K562 (cell line): ENCODE data around the gene ANO7. TPM values are rescaled to one million over a fixed set of nuclear protein-coding genes. Genes with fewer than 3 reads are reported as not detected.

Source experiments
- ATAC-seq: fragments of 200-7000 bp; cut with Tn5 transposase; 3 replicates; pipeline ENCODE4 v1.9.1; 2020; ENCODE audit warnings: moderate library complexity
- BruUV-seq: library from RNA; stranded (reverse); fragments of 400-500 nt; replicated peaks from 2 replicates; lab custom pipeline; 2021; lab: Mats Ljungman, UMichigan
- CTCF ChIA-PET: fragments of 300-600 bp; formaldehyde crosslinking; extraction: SDS; loops from one replicate; lab custom pipeline; 2021; ENCODE audit warnings: low intra/inter-chr PET ratio; lab: Yijun Ruan, JAX
- POLR2A ChIA-PET: fragments of 300-600, 350-650 bp; sonication (Branson Sonifier 250); formaldehyde crosslinking; extraction: SDS; loops from one replicate; lab custom pipeline; 2021; ENCODE audit warnings: antibody characterized with exemption, inconsistent platforms; lab: Yijun Ruan, JAX
- DNase-seq, 4 experiments: peaks; one replicate each; pipeline versions ENCODE4 v3.0.0 to v3.0.0-alpha.2; 2011 to 2018; ENCODE audit warnings: low spot score in 3 of 4, mixed read lengths in 3 of 4; ENCODE audit errors: extremely low read depth in 1 of 4
- FAIRE-seq: peaks from 2 replicates; lab custom pipeline; 2011; peaks lifted over from hg19 to GRCh38; lab: Jason Lieb, UNC
- H2AFZ ChIP-seq: 2 replicates; pipeline ENCODE4 v1.6.0; 2011; ENCODE audit warnings: low read depth, low read length, control low read depth, inconsistent platforms
- H3K27ac ChIP-seq: fragments of 200-600 bp; 3 replicates; pipeline ENCODE4 v1.8.0; 2011; ENCODE audit warnings: low read depth, mild to moderate bottlenecking, control low read depth, inconsistent platforms, low read length, moderate library complexity, mixed read lengths; ENCODE audit errors: extremely low read depth
- H3K27me3 ChIP-seq, 2 experiments: fragments of 300-600 bp in 1 of 2; 2 replicates in 1 of 2; 3 replicates in 1 of 2; pipeline versions ENCODE4 v1.6.0 to v1.8.0; 2011; ENCODE audit warnings: inconsistent platforms in 2 of 2, low read length in 2 of 2, mild to moderate bottlenecking in 1 of 2, mixed read lengths in 1 of 2, moderate library complexity in 1 of 2; ENCODE audit not compliant: control insufficient read depth in 2 of 2, insufficient read depth in 2 of 2
- H3K36me3 ChIP-seq: fragments of 300-600 bp; 3 replicates; pipeline ENCODE4 v1.8.0; 2011; ENCODE audit warnings: mild to moderate bottlenecking, low read length, inconsistent platforms; ENCODE audit not compliant: control insufficient read depth, insufficient read depth
- H3K4me1 ChIP-seq, 2 experiments: fragments of 200-600 bp in 1 of 2; replicated peaks in 1 of 2; 2 replicates in 1 of 2; 3 replicates in 1 of 2; pipeline versions ENCODE4 v1.5.1 to v1.8.0; 2011; ENCODE audit warnings: inconsistent platforms in 2 of 2, low read length in 2 of 2, mild to moderate bottlenecking in 1 of 2, mixed read lengths in 1 of 2, moderate library complexity in 1 of 2; ENCODE audit not compliant: control insufficient read depth in 2 of 2, insufficient read depth in 2 of 2
- H3K4me2 ChIP-seq: 2 replicates; pipeline ENCODE4 v1.6.1; 2011; ENCODE audit warnings: low read length, control low read depth, inconsistent platforms, mixed read lengths; ENCODE audit not compliant: insufficient read depth
- H3K4me3 ChIP-seq: fragments of 200-600 bp; sonication (generic), shearing (Covaris generic); 2 replicates; pipeline ENCODE4 v1.5.1; 2016; ENCODE audit warnings: control low read depth, inconsistent platforms
- H3K79me2 ChIP-seq: fragments of 200-600 bp; 3 replicates; pipeline ENCODE4 v1.8.0; 2011; ENCODE audit warnings: low read length, inconsistent platforms; ENCODE audit not compliant: control insufficient read depth, insufficient read depth
- H3K9ac ChIP-seq, 2 experiments: 2 replicates each; pipeline versions ENCODE4 v1.6.0 to v1.6.1; 2011; ENCODE audit warnings: low read depth in 2 of 2, low read length in 2 of 2, control low read depth in 1 of 2, inconsistent platforms in 1 of 2, mild to moderate bottlenecking in 1 of 2, mixed read lengths in 1 of 2; ENCODE audit not compliant: insufficient read depth in 1 of 2
- H3K9me1 ChIP-seq: one replicate; pipeline ENCODE4 v1.6.0; 2011; ENCODE audit warnings: inconsistent platforms, mild to moderate bottlenecking, low read length, moderate library complexity; ENCODE audit not compliant: control insufficient read depth, insufficient read depth
- H3K9me3 ChIP-seq: replicated peaks from 2 replicates; pipeline ENCODE4 v1.5.1; 2011; ENCODE audit warnings: low read depth, low read length, inconsistent platforms; ENCODE audit not compliant: control insufficient read depth, insufficient read depth
- H4K20me1 ChIP-seq: replicated peaks from 2 replicates; pipeline ENCODE4 v1.6.1; 2011; ENCODE audit warnings: low read length, inconsistent platforms, mixed read lengths; ENCODE audit not compliant: control insufficient read depth, insufficient read depth
- CREM ChIP-seq: IDR thresholded peaks from 2 replicates; pipeline ENCODE4 v1.6.1; 2014; ENCODE audit warnings: antibody characterized with exemption, low read depth
- PTTG1 ChIP-seq: fragments of 450-650 bp; IDR thresholded peaks from 2 replicates; pipeline ENCODE4 v1.6.1; 2016; ENCODE audit warnings: low read depth, mild to moderate bottlenecking, missing genetic modification characterization, missing compliant biosample characterization
- ZBTB40 ChIP-seq, 2 experiments: fragments of 450-650 bp in 1 of 2; sonication (generic) in 1 of 2; formaldehyde crosslinking in 1 of 2; IDR thresholded peaks; 2 replicates each; pipeline versions ENCODE4 v1.7.1 to v1.9.0; 2016 to 2022; ENCODE audit warnings: inconsistent platforms in 1 of 2, mild to moderate bottlenecking in 1 of 2, missing genetic modification reagents in 1 of 2
- WGBS: fragments of 100-300 bp; shearing (Covaris generic); methylation state at CpG from one replicate; pipeline ENCODE4 v1.1.6; 2016; ENCODE audit warnings: low coverage, mixed read lengths; ENCODE audit not compliant: insufficient coverage; ENCODE audit errors: missing lambda C conversion rate; 5-methylcytosine and 5-hydroxymethylcytosine counted together
- in situ Hi-C: fragments of 300-500 bp; cut with MboI; formaldehyde crosslinking; loops from 4 replicates; pipeline ENCODE4 v1.15.0; 2018; ENCODE audit warnings: inconsistent platforms, mixed read lengths
- intact Hi-C: fragments of 100-400 bp; cut with micrococcal nuclease; formaldehyde crosslinking; loops from 2 replicates; pipeline ENCODE4 v1.14.2; 2022
- polyA plus RNA-seq, 8 experiments: library from polyadenylated mRNA; depleted of rRNA in 4 of 8; stranded (reverse) in 5 of 8; unstranded in 3 of 8; fragments of >200 nt; fragmentation: Nextera tagmentation in 2 of 8; fragmentation: Illumina TruSeq in 1 of 8; extraction: Ambion mirVana in 2 of 8; extraction: Trizol in 1 of 8; gene quantifications; 2 replicates each; pipeline versions ENCODE4 v1.2.1 to v1.2.3, GENCODE V29; 2011 to 2014; ENCODE audit warnings: inconsistent platforms in 1 of 8, missing spikeins in 1 of 8
- total RNA-seq, 7 experiments: library from RNA; depleted of rRNA in 6 of 7; stranded (reverse); fragments of >200 nt in 6 of 7; fragmentation: Illumina TruSeq in 2 of 7; extraction: Trizol in 2 of 7; gene quantifications; 2 replicates each; pipeline versions ENCODE4 v1.2.1 to v1.2.3, GENCODE V29; 2011 to 2021; ENCODE audit warnings: low replicate concordance in 1 of 7

ANO7 gene
- total and polyA plus RNA-seq, 9 of the 15 experiments (the other 6 are each of a cell fraction or from before 2014, with no cell fraction given) = 0.28 to 5.1 (median 1.1) TPM

- POLR2A ChIA-PET = interaction anchor here (0.7 kb wide), 1 partner anchor 79 kb away, joined by 3 read pairs; no protein-coding TSS in a partner anchor
These were observed 25.1 kb downstream of the ANO7 start for GRCh38 chr2:241213567-241213966.

More at GRCh38 chr2:241213567-241213966, 25.1 kb downstream of the ANO7 start:
- no peak for FAIRE-seq
- H2AFZ ChIP-seq = no peak overlapping the region
- H3K9me1 ChIP-seq = no peaks in the 10 kb centered on the region
- H3K4me3 ChIP-seq = no peak overlapping the region
- peaks cover 7 to 58% of the 10 kb centered on the region in 2 experiments; a peak in 4 of 5 replicates for H3K27me3 ChIP-seq
- H3K79me2 ChIP-seq = no peaks in the 10 kb centered on the region
- ATAC-seq = no peak
- intact Hi-C loops (no loop called here), in situ Hi-C loops (no loop called here)
- WGBS = 8% methylated on average over 6 of the region's 7 CpGs
- no peak overlapping the region for H3K9ac ChIP-seq
- BruUV-seq = no TSS peak
- no peak for DNase-seq
- no peaks in the 10 kb centered on the region for H3K9me3 ChIP-seq
- H4K20me1 ChIP-seq = peaks cover 5% of the 10 kb centered on the region; the same call in 1 of the 2 replicates
- no peak overlapping the region for H3K27ac ChIP-seq
- no peak overlapping the region for H3K4me2 ChIP-seq
- TF ChIP-seq ZBTB40 (IDR thresholded peaks at IDR 0.05) (no peak), ZBTB40 (CRISPR knock-in tag; IDR thresholded peaks at IDR 0.05) (no peak), CREM (no peak), PTTG1 (tag) (no peak)
- no peaks in the 10 kb centered on the region for H3K36me3 ChIP-seq
- H3K4me1 ChIP-seq = peaks cover 0 to 38% of the 10 kb centered on the region in 2 experiments; a peak in 2 of 5 replicates
- CTCF ChIA-PET = no interaction called here
